H1 (cell line): ENCODE measurements around the gene VSIG10. TPM values are rescaled to one million over a fixed set of nuclear protein-coding genes. Genes with fewer than 3 reads are reported as not detected.

Source experiments
- CHD2 ChIP-seq: IDR thresholded peaks from 2 replicates; pipeline ENCODE4 v1.6.1; 2012; ENCODE audit warnings: low read length, improper control_type of control experiment
- E2F6 ChIP-seq: IDR thresholded peaks from 2 replicates; pipeline ENCODE4 v1.6.1; 2012; ENCODE audit warnings: inconsistent platforms
- HDAC2 ChIP-seq, 2 experiments: fragments of 300-600 bp in 1 of 2; sonication (generic) in 1 of 2; IDR thresholded peaks; 2 replicates each; pipeline ENCODE4 v1.6.1; 2011 to 2012; ENCODE audit warnings: low read depth in 2 of 2, low read length in 2 of 2, mild to moderate bottlenecking in 2 of 2, moderate library complexity in 2 of 2, borderline replicate concordance in 1 of 2, inconsistent platforms in 1 of 2
- JUN ChIP-seq: IDR thresholded peaks from 2 replicates; pipeline ENCODE4 v1.6.1; 2011; ENCODE audit warnings: low read depth, mild to moderate bottlenecking, improper control_type of control experiment, low read length
- RNF2 ChIP-seq: fragments of 200-900, 300-1000 bp; sonication (generic); IDR thresholded peaks from 2 replicates; pipeline ENCODE4 v1.7.1; 2016; ENCODE audit warnings: borderline replicate concordance, low read depth, mild to moderate bottlenecking, antibody characterized with exemption, low read length; ENCODE audit not compliant: poor library complexity, severe bottlenecking; ENCODE audit errors: missing control alignments
- polyA plus RNA-seq, 7 experiments: library from polyadenylated mRNA; depleted of rRNA in 3 of 7; stranded (reverse) in 5 of 7; unstranded in 2 of 7; fragments of >200 nt in 5 of 7; fragments of 200-250 nt in 2 of 7; gene quantifications; 1 replicate in 5 of 7; 2 replicates in 1 of 7; 4 replicates in 1 of 7; pipeline versions ENCODE4 v1.2.1 to v1.2.3, GENCODE V29; 2011 to 2013; ENCODE audit warnings: missing spikeins in 2 of 7, mixed read lengths in 2 of 7
- total RNA-seq: library from RNA; stranded (reverse); fragmentation: NEBNext Ultra II Directional; extraction: Animal tissue kit (Norgen Biotek cat#: 25700); gene quantifications from 2 replicates; pipeline ENCODE4 v1.2.1, GENCODE V29; 2021

Gene VSIG10
- total and polyA plus RNA-seq, 2 of the 8 experiments (the other 6 are each of a cell fraction or from before 2014, with no cell fraction given): 34.4 to 93.6 TPM

- TF ChIP-seq E2F6: no peak
- no peak for TF ChIP-seq RNF2
- TF ChIP-seq HDAC2 (IDR thresholded peaks at IDR 0.05; ENCODE audit: borderline replicate concordance in 1 of 2, low read depth in 2 of 2, low read length in 2 of 2): no peak
- no peak for TF ChIP-seq CHD2
- TF ChIP-seq JUN: no peak
These were observed 30.0 kb downstream of the VSIG10 start (continued) for GRCh38 chr12:118073768-118074167.
